SK-N-MC (cell line): ENCODE measurements around the gene PRCD.

ENCODE experiments used
- EZH2 ChIP-seq: fragments of 200-600 bp; sonication (generic); IDR thresholded peaks from one replicate; pipeline ENCODE4 v1.6.1; 2017; ENCODE audit warnings: antibody characterized with exemption
- POLR2AphosphoS5 ChIP-seq: IDR thresholded peaks from 2 replicates; pipeline ENCODE4 v1.6.1; 2012; ENCODE audit warnings: mild to moderate bottlenecking, low read depth, low read length, borderline replicate concordance

- TF ChIP-seq EZH2 (no peak), POLR2AphosphoS5 (no peak)
These were observed 29.0 kb upstream of the PRCD start for GRCh38 chr17:76510831-76511244.
